ENCODE data around the gene ARHGEF7.

Gene ARHGEF7

GRCh38 chr13:111319998-111320911 is 205.1 kb downstream of the ARHGEF7 start, which contains the start of gene TEX29:
Gene TEX29 (plus strand): TSS chr13:111320642. CDS start chr13:111320891, 249 bp downstream.
- no peak for DNase-seq (ENCODE audit: low read depth in 2 of 3, low spot score in 2 of 3)

DNA sequence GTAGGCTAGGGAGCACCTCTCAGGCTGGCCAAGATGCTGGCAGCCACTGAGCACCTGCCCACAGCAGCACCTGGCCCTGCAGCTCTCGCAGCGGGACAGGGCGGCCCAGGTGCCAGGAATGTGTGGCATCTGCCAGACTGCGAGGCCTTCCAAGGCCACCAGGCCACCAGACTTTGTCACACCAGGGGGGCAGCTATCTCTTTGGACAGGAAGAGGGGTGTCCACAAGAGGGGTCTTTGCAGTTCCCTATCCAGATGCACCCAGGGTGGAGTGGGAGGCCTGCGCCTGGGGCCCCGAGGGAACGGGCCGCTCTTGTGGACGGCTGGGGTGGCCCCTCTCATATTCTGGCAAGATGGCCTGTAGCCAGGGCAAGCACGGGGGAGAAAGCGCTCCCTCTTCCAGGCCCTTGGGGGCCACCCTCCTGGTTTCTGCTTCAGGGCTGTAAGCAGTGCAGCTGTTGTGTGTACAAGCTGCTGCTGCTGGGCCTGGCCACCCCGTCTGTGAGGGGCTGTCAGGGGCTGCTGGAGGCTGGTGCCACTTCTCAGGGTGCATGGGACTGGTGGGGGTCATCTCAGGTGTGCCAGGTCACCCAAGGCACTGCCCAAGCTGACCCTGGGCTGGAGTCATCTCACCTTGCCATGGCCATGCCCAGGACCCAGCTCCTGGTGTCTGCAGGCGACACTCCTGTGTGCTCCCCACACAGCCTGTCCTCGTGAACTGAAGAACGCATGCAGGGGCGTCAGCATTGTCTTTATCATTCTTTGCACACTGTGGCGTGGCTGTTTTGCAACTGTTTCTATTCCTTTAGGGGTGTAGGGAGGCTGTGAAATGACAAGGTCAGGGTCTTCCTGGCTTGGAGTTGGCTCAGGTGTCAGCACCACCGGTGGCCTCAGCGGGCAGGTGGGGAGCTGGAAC is 207.1 kb downstream of the ARHGEF7 start:
- DNase-seq (ENCODE audit: low read depth in 2 of 3, low spot score in 2 of 3): no peak

DNA sequence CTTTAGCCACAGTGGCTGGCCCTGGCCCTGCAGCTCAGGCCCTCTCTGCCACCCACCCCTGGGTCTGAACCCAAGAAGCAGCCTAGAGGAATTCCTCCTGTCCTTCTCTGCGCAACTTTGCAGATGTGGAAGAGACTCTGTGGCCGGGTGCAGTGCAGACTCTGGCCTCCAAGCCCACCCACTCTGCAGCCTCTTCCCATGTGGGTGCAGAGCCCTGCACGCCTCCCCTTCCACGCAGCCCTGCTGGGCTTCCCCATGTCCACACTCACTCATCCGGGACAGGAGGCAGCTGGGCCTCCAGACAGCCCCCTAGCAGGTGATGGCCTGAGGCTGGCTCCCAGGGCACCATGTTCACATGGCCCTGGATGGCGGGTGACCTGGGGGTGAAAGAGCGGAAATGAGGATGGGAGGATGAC is 207.8 kb downstream of the ARHGEF7 start:
- no peak for DNase-seq (ENCODE audit: low read depth in 2 of 3, low spot score in 2 of 3)

DNA sequence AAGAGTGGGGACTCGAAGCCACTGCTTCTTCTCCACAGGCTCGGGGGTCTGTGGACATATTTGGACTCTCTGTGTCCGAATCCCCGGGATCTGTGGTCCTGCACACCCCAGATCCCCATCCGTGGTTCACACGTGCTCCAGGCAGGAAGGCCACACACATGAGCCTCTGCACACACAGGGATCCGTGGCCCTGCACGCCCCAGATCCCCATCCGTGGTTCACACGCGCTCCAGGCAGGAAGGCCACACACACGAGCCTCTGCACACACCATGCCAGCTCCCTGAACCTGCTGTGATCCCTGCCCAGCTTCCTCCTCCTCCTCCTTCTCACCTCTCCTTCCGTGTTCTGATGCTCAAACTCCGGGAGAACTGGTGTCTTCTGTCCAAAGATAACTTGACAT is 208.4 kb downstream of the ARHGEF7 start:
- no peak for DNase-seq (ENCODE audit: low read depth in 2 of 3, low spot score in 2 of 3)

GRCh38 chr13:111323950-111324651 is 209.0 kb downstream of the ARHGEF7 start:
- no peak for DNase-seq (ENCODE audit: low read depth in 2 of 3, low spot score in 2 of 3)

GRCh38 chr13:111324736-111325135 is 209.6 kb downstream of the ARHGEF7 start:
- DNase-seq (ENCODE audit: low read depth in 2 of 3, low spot score in 2 of 3): no peak

DNA sequence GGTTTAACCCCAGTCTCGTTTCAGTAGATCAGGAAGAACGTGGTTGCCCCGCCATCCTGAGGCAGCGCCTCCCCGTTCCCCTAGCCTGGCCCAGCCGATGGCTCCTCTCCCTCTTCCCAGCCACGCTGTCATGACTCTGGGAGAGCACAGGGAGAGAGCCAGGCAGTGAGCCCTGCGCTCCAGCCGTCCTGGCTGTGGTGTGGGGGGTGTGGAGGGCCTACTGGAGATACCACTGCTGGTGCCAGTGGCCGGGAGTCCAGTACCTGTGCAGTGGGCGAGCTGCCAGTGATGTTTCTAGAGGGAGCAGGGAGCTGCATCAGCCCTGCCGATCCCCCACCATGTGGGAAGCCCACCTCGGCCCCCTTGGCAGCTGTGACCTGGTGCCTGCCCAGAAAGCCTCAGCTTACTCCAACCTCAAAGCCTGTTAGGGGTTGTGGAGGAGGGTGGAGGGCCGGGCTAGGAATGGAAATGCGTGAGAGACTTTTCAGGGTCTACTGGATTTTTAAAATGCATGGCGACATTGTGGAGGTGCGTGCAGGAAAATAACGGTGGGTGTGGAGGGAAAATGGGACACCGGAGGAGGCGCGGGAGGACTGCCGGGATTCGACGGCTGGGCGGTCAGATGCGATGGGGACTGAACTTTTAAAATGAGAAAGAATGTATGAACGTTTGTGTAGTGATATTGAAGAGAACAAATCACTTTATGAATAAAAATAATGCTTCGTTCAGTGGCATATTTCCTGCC is 210.2 kb downstream of the ARHGEF7 start:
- no peak for DNase-seq (ENCODE audit: low read depth in 2 of 3, low spot score in 2 of 3)

DNA sequence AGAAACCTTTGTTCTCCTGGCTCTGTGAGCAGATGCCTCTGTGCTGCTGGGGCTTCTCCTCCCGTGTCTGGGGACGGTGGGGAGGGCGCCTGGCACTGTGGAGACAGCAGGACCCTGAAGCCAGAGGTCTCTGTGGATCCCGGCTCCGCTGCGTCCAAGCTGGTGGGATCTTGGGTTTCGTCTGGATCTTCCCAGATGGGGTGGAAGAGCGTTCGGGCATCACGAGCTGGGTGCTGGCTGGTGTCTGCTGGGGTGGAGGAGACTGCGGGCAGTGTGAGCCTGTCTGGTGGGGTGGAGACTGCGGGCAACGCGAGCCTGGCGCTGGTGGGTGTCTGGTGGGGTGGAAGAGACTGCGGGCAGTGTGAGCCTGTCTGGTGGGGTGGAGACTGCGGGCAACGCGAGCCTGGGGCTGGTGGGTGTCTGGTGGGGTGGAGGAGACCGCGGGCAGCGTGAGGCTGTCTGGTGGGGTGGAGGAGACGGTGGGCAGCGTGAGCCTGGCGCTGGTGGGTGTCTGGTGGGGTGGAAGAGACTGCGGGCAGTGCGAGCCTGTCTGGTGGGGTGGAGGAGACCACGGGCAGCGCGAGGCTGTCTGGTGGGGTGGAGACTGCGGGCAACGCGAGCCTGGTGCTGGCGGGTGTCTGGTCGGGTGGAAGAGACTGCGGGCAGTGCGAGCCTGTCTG is 211.0 kb downstream of the ARHGEF7 start:
- DNase-seq (ENCODE audit: low read depth in 2 of 3, low spot score in 2 of 3): no peak

DNA sequence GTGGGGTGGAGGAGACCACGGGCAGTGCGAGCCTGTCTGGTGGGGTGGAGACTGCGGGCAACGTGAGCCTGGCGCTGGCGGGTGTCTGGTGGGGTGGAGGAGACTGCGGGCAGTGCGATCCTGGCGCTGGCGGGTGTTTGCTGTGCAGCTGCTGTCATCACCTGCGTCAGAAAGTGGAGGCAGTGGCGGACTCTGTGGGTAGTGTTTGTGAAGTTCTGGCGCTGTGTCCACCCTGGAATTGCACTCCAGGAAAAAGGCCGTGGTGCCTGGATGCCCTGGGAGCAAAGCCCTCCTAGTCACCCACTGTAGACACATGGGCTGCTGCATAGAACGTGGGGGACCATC is 211.5 kb downstream of the ARHGEF7 start:
- no peak for DNase-seq (ENCODE audit: low read depth in 2 of 3, low spot score in 2 of 3)

GRCh38 chr13:111326981-111327642 is 212.0 kb downstream of the ARHGEF7 start:
- no peak for DNase-seq (ENCODE audit: low read depth in 2 of 3, low spot score in 2 of 3)

DNA sequence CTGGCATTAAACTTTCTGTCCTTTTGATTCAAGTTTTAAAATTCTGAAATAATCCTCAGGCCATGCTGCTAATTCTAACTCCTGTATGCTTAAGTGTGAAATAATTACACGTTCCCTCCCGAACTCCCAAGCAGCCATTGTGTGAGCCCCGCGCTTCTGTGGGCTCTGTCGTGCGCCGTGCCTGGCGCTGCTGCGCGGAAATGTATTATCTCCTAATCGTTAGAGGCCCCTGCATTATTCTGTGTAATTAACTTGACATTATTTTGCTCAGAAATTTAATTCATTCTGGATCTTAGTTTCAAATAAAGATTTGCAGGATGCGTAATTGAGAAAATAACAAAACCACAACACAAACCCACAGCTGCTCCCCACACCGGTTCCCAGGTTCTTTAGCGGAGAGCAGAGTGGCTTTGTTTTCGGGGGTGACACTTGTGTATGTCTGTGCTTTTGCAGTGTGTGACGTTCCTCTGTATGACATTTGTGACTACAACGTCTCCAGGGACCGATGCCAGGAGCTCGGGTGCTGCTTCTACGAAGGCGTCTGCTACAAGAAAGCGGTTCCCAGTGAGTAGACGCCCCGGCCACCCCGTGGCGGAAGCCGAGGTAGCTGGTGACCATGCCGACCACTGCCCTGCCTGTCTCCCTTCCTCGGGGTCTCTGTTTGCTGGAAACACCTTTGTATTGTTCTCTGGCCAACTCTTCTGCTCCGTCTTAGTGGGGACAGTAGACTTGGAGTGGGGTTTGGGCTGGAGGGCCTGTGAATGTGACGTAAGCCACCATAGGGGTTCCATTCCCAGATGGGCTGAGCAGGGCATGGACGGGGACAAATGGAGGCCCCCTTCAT is 212.8 kb downstream of the ARHGEF7 start:
- DNase-seq (ENCODE audit: low read depth in 2 of 3, low spot score in 2 of 3): no peak

- no peak for DNase-seq (ENCODE audit: low read depth in 2 of 3, low spot score in 2 of 3)
Measured at GRCh38 chr13:111328574-111329410, 213.7 kb downstream of the ARHGEF7 start.

DNA sequence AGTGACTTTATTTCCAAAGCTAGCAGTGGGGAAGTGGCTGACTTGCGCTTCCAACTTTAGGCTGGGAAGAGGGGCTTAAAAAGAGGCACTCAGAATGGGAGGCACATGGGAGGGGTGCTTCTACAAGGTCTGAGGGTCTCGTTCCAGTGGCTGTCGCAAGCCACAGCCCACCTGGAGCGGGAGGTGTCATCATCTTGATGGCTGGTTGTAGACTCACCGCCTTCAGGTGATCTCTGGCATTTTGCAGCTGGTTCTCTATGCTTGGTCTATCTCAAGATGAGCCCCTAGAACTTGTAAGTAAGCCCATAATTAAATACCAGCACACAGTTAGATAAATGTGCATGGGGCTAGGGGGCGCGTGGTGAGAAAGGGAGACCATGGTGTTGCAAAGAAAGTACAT is 214.5 kb downstream of the ARHGEF7 start:
- DNase-seq (ENCODE audit: low read depth in 2 of 3, low spot score in 2 of 3): no peak

DNA sequence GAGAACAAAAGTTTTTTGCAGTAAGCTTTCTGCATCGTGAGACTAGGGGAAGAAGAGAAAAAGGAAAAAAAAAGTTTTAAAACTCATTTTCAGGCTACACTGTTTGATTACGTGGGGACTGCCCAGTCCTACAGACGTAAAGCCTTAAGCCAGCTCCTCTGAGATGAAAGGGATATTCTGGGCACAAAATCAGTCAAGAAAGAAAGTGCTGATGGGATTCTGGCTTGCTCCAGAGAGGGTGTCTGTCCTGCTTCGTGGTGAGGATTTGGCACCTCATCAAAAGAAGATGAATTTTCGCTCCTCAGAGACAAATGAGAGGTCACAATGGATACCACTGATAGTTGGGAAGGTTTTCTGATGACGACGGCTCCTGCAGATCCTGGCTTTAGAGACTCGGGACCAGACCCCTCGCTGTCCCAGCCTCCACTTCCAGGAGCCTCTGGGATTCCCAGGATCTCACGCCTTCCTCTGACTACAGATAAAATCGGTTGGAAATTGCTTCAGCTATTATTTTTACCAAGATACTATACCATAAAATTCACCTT is 215.0 kb downstream of the ARHGEF7 start:
- no peak for DNase-seq (ENCODE audit: low read depth in 2 of 3, low spot score in 2 of 3)

- no peak for DNase-seq (ENCODE audit: low read depth in 2 of 3, low spot score in 2 of 3)
Measured at GRCh38 chr13:111335298-111335697, 220.2 kb downstream of the ARHGEF7 start.

- DNase-seq (ENCODE audit: low read depth in 2 of 3, low spot score in 2 of 3): no peak
Measured at GRCh38 chr13:111336666-111337065, 221.6 kb downstream of the ARHGEF7 start.

DNA sequence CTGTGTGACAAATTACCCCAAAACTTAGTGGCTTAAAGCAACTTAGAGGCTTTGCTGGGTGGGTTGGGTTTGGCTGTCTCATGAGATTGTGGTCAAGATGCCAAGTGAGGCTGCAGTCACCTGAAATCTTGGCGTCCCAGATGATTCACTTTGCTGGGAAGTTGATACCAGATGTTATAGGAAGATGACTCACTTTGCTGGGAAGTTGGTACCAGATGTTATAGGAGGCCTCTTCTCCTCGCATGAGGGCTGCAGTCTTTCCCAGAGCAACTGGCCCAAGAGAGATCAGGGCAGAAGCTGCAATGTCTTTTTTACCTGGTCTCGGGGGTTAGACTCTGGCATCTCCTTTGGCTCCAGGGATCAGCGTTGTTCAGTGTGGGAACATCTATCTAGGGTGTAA is 222.1 kb downstream of the ARHGEF7 start:
- DNase-seq (ENCODE audit: low read depth in 2 of 3, low spot score in 2 of 3): no peak
